GM21825 (cell line): ENCODE data around the gene MINDY1.
A peak's percentile ranks its signal among the peaks of the same experiment; 100 is the strongest.

ENCODE experiments used
- ATAC-seq: cut with Tn5 transposase; IDR thresholded peaks from one replicate; pipeline ENCODE4 v1.9.1; 2021; ENCODE audit warnings: mild to moderate bottlenecking, moderate library complexity; ENCODE audit not compliant: unreplicated experiment

Gene MINDY1

DNA sequence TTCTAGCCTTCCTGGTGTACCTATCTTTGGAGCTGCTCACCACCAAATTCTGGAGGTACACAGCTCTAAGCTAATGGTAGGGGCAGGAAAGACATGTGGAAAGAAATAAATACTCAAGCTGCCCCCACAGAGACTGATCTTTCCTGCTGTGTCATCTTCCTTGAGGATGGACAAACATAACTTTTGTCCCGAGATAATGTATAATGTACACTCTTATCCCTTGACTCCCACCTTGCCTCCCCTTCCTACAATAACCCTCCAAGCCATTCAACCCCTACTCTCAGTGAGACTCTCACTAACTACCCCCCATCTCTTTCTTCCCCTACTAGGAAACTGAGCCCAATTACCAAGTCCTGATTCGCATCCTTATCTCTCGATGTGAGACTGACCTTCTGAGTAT, 12.5 kb downstream of the MINDY1 start:
- ATAC-seq: no peak

DNA sequence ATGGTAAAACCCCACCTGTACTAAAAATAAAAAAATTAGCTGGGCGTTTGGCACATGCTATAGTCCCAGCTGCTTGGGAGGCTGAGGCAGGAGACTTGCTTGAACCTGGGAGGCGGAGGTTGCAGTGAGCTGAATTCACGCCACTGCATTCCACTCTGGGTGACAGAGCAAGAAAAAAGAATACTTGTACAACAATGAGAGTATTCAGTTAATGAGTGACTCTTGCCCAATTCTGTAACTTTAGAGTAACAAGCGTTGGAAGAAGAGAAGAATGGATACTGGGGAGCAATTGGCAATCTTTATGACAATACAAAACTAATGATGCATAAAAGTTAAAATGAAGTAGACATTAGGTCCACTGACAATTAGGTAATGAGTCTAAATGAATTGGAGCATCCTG, 14.1 kb downstream of the MINDY1 start:
- no peak for ATAC-seq

DNA sequence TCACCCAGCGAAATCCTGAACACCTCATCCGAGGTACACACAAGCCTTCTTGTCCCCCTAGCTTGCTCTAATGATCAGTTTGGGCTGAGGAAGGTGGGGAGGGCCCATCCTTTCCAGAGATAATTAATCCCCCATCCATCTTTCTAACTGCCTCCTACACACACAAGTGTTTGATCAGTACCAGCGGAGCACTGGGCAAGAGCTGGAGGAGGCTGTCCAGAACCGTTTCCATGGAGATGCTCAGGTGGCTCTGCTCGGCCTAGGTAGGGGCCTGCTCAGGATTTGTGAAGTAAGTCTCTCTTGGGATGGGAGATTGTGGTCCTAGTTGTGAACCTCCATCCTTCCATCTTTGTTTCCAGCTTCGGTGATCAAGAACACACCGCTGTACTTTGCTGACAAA, 18.8 kb downstream of the MINDY1 start:
- ATAC-seq: no peak

DNA sequence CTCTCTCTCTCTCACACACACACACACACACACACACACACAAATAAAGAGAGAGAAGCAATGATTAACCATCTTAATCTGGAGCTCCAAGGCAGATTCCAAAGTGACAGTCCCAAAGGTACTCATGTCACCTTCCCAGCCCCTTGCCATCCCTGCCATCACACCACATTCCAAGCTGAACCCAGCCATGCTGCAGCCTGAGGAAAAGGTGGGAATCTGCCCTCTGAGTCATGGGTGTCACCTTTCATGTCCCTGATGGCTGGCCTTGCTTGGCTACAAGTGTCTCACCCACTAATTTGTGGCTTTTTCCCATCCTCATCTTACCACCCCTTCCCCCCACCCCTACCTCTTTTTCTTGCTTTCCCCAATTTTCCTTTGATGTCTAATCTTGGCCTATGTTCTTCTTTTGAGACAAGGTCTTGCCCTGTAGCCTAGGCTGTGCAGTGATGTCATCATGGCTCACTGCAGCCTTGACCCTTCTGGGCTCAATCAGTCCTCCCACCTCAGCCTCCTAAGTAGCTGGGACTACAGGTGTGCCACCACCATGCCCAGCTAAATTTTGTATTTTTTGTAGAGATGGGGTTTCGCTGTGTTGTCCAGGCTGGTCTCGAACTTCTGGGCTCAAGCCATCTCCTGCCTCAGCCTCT, 21.4 kb downstream of the MINDY1 start:
- ATAC-seq: no peak

DNA sequence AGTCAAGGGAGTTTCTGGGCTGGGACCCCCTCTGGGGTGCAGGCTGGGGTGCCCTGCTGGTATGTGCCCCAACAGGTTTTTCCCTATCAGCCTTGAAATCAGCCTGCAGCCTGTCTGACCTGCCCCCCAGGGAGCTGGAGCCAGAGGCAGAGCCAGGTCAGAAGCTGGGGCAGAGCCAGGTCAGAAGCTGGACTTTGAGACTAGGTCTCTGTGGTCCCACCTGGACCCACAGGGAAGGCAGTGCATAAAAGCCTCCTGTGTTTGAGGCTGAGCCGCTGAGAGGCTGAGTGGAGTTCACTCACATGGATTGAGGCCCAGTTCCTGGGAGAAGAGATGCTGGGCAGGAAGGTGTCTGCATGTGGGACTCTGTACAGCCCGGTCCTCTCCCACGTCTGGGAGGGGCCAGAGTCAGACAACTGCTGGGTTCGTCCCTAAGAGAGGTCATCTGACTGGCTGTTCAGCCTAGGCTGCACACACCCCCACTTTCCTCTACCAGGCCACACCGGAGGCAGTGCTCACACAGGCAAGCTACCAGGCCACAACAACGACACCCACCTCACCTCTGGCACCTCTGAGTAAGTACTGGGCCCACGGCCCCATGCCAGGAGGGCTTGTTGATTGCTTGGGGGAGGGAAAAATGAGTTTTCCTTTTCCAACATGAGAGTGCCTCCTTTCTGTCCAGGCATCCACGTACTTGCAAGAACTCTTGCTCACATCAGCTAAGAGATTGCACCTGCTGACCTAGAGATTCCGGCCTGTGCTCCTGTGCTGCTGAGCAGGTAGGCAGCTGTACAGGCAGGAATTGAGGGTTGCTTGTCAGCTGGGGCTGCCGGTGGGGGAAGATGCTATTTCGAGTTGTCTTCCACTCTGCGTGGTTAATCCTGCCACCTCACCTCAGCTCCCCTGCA, 24.6 kb downstream of the MINDY1 start, which contains the start of gene ANXA9:
TSS of gene ANXA9 (plus strand) at position 488 of the 908 bp plus-strand sequence. CDS start 814 bp downstream, outside the sequence.
- ATAC-seq: no peak

DNA sequence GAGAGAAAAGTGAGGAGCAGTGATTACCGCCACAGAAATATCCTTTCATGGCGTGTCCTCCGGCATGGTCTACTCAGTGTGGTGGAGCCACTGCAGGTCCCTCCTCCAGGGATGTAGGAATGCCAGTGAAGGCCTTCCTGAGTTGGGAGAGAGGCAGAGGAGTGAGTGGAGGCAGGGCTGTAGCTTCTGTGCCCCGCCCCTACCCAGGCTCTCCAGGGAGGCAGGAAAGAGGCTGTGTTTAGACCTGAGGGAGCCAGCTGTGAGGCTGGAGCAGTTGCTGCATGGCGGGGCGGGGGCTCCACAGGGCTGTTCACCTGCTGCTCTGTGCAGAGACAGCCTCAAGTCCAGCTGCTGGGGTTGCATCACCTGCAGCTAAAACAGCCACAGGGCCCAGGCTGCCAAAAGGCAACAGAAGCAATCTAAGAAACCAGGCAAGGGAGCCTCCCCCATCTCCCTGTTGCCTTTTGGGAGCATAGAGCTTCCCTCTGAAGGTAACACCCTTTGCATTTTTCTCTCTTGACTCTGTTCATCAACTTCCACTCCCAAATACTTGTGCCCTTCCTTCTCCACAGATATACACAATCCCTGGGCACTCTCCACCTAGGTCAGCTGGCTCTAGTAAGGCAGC, 25.4 kb downstream of the MINDY1 start:
- ATAC-seq: no peak

DNA sequence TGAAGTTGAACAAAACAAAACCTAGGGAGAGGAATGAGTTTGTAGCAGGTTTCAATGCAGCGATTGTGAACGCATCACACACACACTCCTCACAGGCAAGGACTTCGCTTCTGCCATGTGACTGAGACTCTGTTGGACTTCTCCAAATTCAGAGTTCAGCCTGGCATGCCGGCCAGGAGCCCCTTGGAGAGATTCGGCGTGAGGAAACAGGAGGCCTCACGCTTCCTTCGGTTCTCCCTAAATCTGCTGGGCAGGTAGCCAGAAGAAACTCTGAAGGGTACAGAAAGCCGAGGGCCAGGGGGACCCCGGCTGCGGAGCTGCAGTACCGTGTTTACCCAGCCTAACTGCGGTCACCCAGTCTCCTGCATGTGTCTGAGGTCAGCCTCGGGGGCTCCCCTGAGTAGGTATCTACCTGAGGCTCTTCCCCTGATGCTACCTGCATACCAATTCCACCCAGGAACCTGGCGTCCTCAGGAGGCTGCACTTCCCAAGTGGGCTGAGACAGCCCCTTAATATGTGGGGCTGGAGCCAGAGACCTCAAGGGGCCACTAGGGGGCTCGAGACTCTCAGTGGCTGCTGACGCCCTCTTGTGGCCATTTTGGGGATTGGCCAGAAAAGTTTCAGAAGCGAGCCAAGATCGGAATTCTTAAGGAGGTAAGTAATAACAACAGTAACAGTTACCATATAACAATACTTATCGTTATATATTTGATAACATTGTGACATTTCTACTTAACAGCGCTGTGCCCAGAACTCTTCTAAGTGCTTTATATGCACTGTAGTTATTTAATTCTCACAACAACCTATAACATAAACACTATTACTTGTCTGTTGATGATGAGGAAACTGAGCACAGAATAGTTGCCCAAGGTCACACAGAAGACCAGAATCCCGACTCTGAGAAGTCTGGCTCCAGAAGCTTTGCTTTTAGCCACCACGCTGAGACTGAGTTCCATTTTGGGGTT, 27.3 kb downstream of the MINDY1 start:
- ATAC-seq: peak; percentile 55

DNA sequence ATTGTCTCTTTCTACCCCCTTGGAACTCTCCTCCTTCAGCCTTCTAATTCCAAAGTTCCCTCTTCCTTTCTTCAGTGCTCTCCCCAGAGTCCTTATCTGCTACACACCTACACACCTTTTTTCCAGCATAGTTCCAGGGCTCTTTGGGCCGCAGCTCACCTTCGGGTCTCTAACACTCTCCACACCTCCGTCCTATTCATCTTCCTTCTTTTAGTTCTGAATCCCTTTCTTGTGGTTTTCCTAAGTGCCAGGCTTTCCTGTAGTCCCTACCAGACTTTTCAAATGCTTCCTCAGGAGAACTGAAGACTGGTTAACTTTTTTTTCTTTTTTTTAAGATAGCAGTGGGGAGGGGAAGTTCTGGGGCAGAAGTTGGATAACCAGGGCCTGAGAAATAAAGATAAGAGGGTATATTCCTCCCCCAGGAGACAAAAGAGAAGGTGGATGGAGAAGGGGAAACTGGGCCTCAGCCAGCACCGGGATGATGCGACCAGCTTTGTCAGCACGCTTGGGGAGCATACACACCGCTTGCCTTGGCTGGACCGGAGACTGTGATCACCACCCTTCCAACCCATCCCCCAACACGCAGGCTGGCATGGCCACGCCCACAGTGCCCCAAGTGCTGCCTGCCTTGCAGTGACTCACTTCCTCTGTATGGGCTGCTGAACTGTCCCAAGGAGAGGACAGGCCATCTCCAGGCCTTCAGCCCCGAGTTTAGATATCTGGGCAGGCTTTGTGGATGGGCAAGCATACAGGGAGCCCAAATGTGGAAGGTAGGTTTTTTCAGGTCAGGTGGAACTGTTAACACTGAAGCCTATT, 29.6 kb downstream of the MINDY1 start:
- ATAC-seq: no peak

DNA sequence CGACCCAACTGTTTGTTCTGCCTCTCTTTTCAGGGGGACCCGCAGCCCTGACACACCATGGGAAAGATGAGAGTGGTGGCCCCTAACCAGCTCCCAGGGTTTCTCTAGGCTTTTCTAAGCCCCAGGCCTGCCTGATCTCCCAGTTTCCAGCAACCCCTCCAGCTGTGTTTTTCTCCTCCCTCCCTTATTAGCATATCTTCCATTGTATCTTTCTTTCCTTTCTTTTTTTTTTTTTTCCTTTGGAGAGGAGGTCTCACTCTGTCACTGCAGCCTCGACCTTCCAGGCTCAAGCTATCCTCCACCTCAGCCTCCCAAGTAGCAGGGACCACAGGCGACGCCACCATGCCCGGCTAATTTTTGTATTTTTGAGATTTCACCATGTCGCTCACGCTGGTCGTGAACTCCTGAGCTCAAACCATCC, 30.3 kb downstream of the MINDY1 start:
- ATAC-seq: no peak

DNA sequence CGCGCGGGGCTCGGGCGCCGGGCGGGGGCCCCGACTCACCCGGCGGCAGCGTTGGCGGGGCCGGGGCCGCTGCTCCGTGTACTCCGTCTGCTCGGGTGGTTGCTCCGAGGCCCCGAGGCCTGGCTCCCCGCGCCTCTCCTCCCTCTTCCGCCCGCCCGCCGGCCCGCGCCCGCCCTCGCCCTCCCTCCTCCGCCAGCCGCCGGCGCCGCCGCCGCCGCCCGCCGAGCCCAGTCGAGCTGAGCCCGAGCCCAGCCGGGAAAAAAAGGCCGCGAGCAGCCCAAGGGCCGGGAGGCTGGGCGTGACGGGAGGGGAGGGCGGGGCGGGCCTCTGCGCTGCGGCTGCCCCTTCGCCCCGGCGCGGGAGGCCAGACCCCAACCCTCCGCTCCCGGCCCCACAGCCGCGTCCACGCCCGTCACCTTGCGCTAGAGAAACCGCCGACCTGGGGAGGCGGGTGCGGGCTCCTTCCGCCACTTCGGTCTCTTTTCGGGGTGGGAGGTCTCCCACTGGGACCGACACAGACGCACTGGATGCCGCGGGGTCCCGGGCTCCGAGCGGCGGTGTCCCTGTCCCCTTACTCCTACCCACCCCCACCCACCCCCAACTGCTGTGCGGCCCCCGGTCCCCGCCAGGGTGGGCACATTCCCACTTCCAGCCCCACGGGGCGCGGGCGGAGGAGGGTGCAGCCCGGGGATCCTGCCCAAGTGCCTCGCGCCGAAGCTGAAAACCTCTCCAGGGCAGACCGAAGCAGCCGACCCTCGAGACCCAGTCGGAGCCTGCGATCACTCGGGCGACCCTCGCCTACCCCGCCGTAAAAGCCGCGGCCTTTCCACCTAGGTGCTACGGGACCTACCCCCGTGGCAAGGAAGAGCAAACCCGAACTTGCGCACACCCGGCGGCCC, 31.9 kb downstream of the MINDY1 start, which contains the start of gene CERS2:
TSS of gene CERS2 (minus strand) at position 256 of the 899 bp plus-strand sequence. CDS start 5,745 bp downstream, outside the sequence.
- peak; percentile 49 for ATAC-seq

DNA sequence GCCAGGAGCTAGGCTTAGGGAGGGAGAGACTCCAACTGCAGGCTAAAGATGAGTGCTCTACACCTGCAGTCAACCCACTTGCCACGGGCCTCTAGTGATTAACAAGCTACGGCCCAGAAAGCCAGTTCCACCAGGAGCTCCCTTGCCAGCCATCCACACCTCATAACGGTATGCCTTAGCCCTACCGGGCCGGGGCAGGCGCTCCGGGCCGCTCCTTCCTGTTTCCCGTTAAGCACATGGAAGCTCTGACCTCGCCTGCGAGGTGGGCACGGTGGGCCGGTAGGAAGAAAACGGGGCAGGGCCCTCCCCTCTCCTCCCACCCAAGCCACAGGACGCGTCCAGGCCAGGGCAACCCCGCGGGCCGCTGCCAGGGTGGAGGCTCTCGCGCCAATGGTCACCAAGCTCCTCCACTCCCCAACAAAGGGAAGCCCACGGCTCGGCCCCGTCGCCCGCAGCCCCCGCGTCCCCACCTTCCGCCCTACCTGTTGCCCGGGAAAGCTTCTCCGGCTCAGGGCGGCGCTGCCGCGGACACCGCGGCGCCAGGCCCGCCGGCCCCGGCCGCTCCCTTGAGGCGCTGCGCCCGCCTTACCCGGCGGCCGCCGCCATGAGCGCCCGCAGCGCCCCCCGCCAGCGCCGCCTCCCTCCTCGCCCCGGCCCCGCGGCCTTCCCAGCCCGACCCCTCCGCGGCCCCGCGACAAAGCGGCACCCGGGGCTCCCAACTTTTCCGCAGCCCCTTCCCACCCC, 32.7 kb downstream of the MINDY1 start:
- peak; percentile 45 for ATAC-seq

DNA sequence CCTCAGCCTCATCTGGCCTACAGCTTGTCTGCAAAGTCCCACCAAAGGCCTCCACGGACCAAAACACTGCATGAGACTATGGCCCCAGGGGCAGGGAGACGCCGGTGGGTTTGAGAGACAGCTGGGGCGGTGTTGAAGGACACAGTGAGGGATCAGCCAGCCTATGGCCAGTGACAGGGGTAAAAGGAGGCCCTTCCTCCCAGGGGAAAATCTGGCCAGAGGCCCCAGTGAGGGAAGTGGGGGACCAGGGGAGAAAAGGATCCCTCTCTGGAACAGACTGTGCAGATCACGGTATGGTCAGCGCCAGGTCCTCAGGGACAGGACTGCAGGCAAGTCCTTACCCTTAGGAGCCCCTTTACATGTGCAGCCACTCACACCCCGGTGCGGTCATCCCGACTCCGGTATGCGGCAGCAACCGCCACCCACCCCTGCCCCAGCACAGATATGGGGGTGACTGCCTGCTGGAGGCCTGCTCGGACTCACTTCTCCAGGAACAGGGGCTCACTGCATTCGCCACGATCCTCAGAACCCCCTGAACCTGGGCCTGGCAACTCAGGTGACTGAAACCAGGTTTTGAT, 33.4 kb downstream of the MINDY1 start:
- ATAC-seq: no peak

DNA sequence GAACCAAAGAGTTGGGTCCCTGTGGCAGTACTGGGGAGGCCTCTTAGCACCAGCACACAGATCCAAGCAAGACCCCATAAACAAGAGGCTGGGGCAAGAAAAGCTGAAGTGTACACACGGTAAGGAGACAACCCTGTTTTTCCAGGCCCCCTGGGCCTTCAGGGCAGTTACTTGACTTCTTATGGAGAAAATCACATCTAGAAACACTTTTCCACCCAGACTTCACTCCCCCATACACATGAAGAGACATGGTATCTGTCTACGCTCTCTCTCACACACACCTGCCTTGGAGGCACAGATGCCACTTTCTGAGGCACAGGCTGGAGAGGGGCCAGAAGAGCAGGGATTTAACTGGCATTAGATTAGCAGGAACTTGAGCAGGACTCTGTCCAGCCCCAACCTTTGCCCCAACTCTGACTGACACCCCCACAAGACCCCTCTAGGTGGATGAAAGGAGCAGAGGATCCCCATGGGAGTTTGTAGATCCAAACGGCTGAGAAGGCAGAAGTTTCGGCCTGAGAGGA, 34.2 kb downstream of the MINDY1 start:
- no peak for ATAC-seq

DNA sequence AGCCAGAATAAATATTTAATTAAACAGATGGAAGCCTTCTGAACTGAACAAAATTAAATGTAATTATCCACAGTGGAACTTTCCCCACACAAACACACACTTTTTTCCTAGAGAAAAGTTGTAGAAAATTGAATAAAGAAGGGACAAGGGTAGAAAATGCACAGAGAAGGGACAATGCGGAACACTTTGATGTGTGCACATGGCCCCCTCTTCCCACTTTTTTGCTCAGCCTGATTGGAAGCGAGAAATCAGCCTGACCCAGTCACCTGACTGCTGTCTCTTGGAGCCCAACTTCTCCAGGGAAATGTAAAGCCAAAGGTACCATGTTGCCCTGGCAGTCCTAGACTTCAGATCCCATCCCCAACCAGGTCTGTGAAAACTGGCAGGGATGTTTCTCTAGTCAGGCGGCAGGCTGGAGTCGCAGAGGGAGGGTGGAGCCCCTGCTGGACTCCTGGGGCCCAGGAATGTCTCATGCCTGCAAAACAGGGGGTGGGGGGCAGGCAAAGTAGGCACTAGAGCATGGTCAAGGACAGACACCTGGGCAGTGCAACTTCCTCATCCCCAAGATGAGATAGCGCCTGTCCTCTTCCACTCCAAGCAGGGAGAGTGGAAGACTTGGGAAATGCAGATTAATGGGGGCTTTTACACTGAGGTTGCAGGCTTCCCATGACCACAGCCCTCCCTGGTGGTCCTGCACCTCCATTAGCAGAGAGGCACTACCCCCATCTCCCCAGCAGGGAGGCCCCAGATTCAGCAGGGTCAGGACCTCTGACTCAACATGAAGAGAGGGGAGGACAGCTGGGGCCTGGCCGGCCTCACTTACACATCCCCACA, 34.9 kb downstream of the MINDY1 start:
- no peak for ATAC-seq

DNA sequence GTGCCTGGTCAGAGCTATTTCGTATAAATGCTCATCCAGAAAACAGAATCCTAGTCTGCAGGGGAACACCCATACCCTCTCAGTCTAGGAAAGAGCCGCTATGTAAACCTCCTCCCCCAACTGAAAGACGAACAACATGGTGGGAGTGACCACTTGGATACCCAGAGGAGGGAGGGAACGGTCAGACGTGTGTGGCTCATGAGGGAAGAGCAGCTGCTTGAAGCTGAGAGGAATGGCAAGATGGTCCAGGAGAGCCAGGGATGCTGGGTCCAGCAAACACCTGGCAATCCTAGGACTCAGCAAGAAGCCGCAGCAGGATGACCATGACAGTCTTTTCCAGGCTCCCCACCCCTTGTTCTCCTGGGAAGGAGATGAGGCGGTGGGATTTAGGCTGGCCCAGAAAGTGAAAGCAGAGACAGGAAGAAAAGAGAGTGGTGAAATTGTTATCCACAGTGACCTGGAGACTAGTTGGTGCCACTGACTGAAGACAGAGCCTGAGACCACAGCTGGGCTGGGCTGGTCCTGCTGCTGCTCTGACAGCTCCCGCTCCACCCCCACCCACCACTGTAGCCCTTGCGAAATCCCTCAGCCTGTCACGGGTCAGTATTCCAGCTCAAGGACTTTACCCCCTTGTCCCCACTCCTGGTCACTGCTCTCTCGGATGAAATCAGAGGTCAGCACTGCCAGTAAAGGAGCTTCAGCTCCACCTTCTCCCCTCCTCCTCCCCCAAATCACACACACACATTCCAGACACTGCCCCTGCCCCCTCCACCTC, 35.7 kb downstream of the MINDY1 start:
- no peak for ATAC-seq

DNA sequence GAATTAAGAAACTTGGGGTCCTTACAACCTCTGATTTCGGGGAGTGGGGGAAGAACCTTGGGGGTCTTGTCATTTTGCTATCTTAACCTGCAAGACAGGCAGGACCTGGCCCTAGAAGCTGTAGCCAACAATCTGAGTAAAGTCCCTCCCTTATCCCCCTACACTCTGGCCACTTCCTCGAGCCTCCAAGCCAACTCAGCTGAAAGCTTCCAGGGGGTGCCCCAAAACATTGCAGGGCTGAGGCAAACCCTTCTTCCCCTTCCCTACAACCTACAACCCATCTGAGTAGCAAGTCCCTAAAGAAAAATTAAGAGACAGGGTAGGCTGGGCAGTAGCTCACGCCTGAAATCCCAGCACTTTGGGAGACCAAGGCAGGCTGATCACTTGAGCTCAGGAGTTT, 37.1 kb downstream of the MINDY1 start:
- ATAC-seq: no peak
